Esophagus squamous epithelium (tissue), 5 donors: ENCODE results near the gene CDT1. TPM values are rescaled to one million over a fixed set of nuclear protein-coding genes. Genes with fewer than 3 reads are reported as not detected.

ENCODE experiments used
- DNase-seq: peaks from one replicate; lab custom pipeline; 2025; lab: John Stamatoyannopoulos, UW
- H3K27ac ChIP-seq, 4 donors: fragments of 200-600 bp; sonication (generic); one replicate each; pipeline ENCODE4 v1.5.1; 2016 to 2019; ENCODE audit warnings: mild to moderate bottlenecking in 1 of 4
- H3K27me3 ChIP-seq, 4 donors: fragments of 200-600 bp; sonication (generic); 1 replicate in 3 of 4; 2 replicates in 1 of 4; pipeline versions ENCODE4 v1.5.1 to v1.6.0; 2017 to 2021; ENCODE audit warnings: antibody characterized with exemption in 1 of 4
- H3K36me3 ChIP-seq, 3 donors: fragments of 200-600 bp; sonication (generic); one replicate each; pipeline ENCODE4 v1.5.1; 2016 to 2019
- H3K4me1 ChIP-seq, 3 donors: fragments of 200-600 bp; sonication (generic); one replicate each; pipeline ENCODE4 v1.5.1; 2017 to 2019
- H3K4me3 ChIP-seq, 4 donors: fragments of 200-600 bp; sonication (generic); 1 replicate in 3 of 4; 2 replicates in 1 of 4; pipeline ENCODE4 v1.5.1; 2016 to 2019; ENCODE audit warnings: mild to moderate bottlenecking in 2 of 4, moderate library complexity in 1 of 4
- H3K9me3 ChIP-seq, 3 donors: fragments of 200-600 bp; sonication (generic); one replicate each; pipeline ENCODE4 v1.5.1; 2016 to 2019
- POLR2A ChIP-seq, 4 donors: fragments of 450-650 bp; IDR thresholded peaks; one replicate each; pipeline ENCODE4 v1.6.1; 2017; ENCODE audit warnings: antibody characterized with exemption in 4 of 4, mild to moderate bottlenecking in 4 of 4, moderate library complexity in 3 of 4
- WGBS, 2 donors: methylation state at CpG; one replicate each; pipeline ENCODE4 v1.1.5; 2018; 5-methylcytosine and 5-hydroxymethylcytosine counted together
- intact Hi-C: fragments of 100-400 bp; cut with DNase I; formaldehyde crosslinking; loops from one replicate; pipeline ENCODE4 v1.15.0; 2022
- total RNA-seq, 4 donors: library from RNA; depleted of rRNA; stranded (reverse); fragments of >200 nt; gene quantifications; one replicate each; pipeline ENCODE4 v1.1.0, GENCODE V29; 2016
- TF ChIP-seq, protein P1 (sequence below), 6 experiments: fragments of 450-650 bp in 4 of 6; fragments of 200-600 bp in 2 of 6; sonication (generic) in 2 of 6; IDR thresholded peaks; one replicate each; pipeline ENCODE4 v1.5.1; 2016 to 2019; ENCODE audit warnings: antibody characterized with exemption in 6 of 6, mild to moderate bottlenecking in 4 of 6, moderate library complexity in 4 of 6
- donor health status: DM: yes; HTN: yes; CAD: no.

Gene CDT1
- total RNA-seq, 4 donors from 2014 or later, result 7.7 to 20.7 (median 11.2) TPM

DNA sequence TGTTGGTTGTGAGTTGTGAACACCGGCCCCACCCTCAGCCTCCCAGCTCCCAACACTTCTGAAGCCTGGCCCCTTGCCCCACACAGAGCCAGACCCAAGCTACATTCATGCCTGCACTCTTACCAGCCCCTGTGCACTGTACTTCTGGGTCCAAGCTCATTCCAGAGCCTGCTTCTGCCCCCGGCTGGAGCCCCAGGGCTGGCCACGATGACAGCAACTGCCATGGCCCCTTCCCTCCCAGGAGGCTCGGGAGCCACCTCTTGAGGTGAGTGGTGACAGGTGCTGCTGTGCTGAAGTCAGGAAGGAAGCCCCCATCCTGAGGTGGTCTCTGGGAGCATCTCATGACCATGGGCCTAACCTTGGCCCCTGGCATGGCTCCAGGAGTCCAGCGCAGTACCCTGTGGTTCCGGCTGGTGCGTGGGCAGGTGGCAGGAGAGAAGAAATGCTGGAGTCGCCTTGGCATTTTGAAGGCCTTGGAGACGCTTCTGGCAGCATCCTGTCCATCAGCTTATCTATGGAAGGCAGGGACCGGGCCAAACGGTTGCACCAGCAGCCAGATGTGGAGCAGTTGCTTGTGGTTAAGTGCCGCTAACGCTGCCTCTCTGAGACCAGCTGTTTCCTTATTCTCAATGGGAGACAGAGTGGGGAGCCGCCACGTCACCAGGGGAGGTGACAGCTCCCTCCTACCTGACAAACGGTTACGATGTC lies 3.9 kb upstream of the CDT1 start:
- Histone ChIP-seq H3K36me3 (no peaks in the 10 kb centered on the region), H3K4me3 (no peak overlapping the region), H3K27ac (no peak overlapping the region), H3K4me1 (peaks cover 10 to 28% (median 12%) of the 10 kb centered on the region in 3 donors), H3K27me3 (peaks cover 0 to 4% (median 0%) of the 10 kb centered on the region in 4 donors), H3K9me3 (no peaks in the 10 kb centered on the region)
- intact Hi-C loops, result no loop called here
- TF ChIP-seq, protein P1, sequence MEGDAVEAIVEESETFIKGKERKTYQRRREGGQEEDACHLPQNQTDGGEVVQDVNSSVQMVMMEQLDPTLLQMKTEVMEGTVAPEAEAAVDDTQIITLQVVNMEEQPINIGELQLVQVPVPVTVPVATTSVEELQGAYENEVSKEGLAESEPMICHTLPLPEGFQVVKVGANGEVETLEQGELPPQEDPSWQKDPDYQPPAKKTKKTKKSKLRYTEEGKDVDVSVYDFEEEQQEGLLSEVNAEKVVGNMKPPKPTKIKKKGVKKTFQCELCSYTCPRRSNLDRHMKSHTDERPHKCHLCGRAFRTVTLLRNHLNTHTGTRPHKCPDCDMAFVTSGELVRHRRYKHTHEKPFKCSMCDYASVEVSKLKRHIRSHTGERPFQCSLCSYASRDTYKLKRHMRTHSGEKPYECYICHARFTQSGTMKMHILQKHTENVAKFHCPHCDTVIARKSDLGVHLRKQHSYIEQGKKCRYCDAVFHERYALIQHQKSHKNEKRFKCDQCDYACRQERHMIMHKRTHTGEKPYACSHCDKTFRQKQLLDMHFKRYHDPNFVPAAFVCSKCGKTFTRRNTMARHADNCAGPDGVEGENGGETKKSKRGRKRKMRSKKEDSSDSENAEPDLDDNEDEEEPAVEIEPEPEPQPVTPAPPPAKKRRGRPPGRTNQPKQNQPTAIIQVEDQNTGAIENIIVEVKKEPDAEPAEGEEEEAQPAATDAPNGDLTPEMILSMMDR (IDR thresholded peaks at IDR 0.05), result no peak
- TF ChIP-seq POLR2A (IDR thresholded peaks at IDR 0.05), result no peak
- DNase-seq, result no peak
- 77% methylated on average over 9 to 10 of the region's 17 CpGs for WGBS, 2 donors

DNA sequence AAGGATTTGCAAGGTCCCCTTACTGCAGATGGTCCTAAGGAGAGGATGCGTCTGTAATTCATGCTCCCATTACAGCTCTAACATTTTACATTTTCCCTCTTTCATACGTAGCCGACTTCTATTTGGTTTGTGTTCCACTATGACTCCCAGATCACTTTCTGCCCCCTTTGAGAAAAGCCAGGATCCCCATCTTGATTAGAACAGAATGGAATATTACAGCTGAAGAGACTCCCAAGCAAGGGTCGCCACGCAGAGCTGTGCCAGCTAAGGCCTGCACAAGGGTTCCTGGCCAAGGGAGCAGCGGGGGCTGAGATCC lies 3.4 kb upstream of the CDT1 start:
- intact Hi-C loops, result no loop called here
- TF ChIP-seq, protein P1 (IDR thresholded peaks at IDR 0.05), result no peak
- no peaks in the 10 kb centered on the region for H3K27me3 ChIP-seq
- H3K36me3 ChIP-seq, result no peaks in the 10 kb centered on the region
- H3K4me3 ChIP-seq, result no peak overlapping the region
- no peaks in the 10 kb centered on the region for H3K9me3 ChIP-seq
- H3K4me1 ChIP-seq, result peaks cover 15 to 33% (median 17%) of the 10 kb centered on the region in 3 donors
- 66 to 79% methylated on average over 3 to 6 of the region's 6 CpGs for WGBS, 2 donors
- DNase-seq, result no peak
- H3K27ac ChIP-seq, result no peak overlapping the region

DNA sequence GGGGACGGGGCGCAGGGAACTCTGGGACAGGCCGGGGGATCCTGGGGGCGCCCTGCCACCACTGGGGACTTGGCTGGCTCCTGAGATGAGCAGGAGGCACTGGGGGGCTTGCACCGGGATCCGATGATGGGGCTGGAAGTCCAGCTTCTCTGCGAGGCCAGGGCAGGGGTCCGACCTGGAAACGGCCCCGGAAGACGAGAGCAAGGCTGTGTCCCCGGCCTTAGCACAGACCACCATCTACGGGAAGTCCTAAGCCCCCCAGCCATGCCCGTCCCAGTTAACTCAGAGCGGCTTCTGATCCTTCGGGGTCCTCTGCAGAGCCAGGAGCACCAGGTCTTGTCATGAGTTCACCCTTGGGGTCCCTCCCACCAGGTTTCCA lies 573 bp downstream of the CDT1 start:
- intact Hi-C loops, result no loop called here
- peaks cover 15 to 59% (median 17%) of the 10 kb centered on the region in 3 donors for H3K4me1 ChIP-seq
- H3K36me3 ChIP-seq, result peaks cover 0 to 17% (median 10%) of the 10 kb centered on the region in 3 donors
- no peak for DNase-seq
- no peaks in the 10 kb centered on the region for H3K27me3 ChIP-seq
- 0 to 2% methylated on average over 3 to 11 of the region's 16 CpGs for WGBS, 2 donors
- TF ChIP-seq, protein P1 (IDR thresholded peaks at IDR 0.05), result no peak
- TF ChIP-seq POLR2A (IDR thresholded peaks at IDR 0.05), result no peak
- peak overlapping the region in 3 of 4 donors; percentile 9 to 85 (median 67) for H3K27ac ChIP-seq
- no peaks in the 10 kb centered on the region for H3K9me3 ChIP-seq
- H3K4me3 ChIP-seq, result peak overlapping the region; percentile 36 to 86 (median 64)

DNA sequence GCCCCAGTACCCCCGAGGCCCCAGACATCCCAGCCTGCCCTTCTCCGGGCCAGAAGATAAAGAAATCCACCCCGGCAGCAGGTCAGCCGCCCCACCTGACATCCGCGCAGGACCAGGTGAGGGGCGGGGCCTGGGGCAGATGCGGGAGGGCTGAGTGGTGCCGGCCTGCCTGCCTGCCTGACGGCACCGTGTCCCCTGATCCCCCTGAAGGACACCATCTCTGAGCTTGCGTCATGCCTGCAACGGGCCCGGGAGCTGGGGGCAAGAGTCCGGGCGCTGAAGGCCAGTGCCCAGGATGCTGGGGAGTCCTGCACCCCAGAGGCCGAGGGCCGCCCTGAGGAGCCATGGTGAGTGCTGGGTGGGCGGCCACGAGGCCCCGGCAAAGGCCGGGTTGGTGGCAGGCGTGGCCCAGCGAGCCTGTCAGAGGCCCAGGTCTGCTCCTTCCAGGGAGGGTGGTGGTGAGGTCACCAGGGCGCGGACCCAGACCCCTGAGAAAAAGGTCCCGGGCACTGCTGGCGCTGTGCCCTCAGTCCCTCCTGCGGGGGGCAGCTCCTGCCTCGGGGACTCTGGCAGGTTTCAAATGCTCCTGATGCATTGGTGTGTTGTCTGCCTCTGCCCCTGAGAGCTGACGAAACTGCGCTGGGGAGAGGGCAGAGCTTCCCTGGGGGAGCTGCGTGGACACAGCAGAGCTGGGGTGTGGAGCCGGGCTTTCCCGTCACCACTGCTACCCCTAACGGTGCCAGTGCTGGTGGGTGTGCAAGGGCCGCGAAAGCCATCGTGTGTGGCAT lies 1.2 kb downstream of the CDT1 start:
- H3K27ac ChIP-seq, result peak overlapping the region in 3 of 4 donors; percentile 9 to 85 (median 67)
- no peak for DNase-seq
- H3K9me3 ChIP-seq, result no peaks in the 10 kb centered on the region
- intact Hi-C loops, result no loop called here
- WGBS, 2 donors, result 13% methylated on average over 5 of the region's 39 CpGs; no CpG with 5 or more reads in 1 of the 2 donors
- TF ChIP-seq, protein P1 (IDR thresholded peaks at IDR 0.05), result no peak
- no peak for TF ChIP-seq POLR2A (IDR thresholded peaks at IDR 0.05)
- H3K27me3 ChIP-seq, result no peaks in the 10 kb centered on the region
- peaks cover 18 to 65% (median 23%) of the 10 kb centered on the region in 3 donors for H3K4me1 ChIP-seq
- peaks cover 5 to 22% (median 14%) of the 10 kb centered on the region in 3 donors for H3K36me3 ChIP-seq
- peak overlapping the region; percentile 36 to 86 (median 64) for H3K4me3 ChIP-seq

DNA sequence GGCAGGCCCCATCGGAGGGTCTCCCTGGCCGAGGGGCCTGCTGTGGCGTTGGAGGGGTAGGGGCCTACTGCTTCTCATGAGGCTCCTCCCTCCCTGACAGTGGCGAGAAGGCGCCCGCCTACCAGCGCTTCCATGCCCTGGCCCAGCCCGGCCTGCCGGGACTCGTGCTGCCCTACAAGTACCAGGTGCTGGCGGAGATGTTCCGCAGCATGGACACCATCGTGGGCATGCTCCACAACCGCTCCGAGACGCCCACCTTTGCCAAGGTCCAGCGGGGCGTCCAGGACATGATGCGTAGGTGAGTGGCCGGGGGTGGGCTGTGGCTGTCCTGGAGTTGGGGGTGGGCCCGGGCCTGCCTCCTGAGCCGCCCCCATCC lies 1.7 kb downstream of the CDT1 start:
- no CpG with 5 or more reads among the region's 22 CpGs for WGBS, 2 donors
- TF ChIP-seq, protein P1 (IDR thresholded peaks at IDR 0.05), result no peak
- TF ChIP-seq POLR2A (IDR thresholded peaks at IDR 0.05), result no peak
- Histone ChIP-seq H3K4me1 (peaks cover 24 to 71% (median 29%) of the 10 kb centered on the region in 3 donors), H3K4me3 (peak overlapping the region; percentile 36 to 86 (median 64)), H3K27ac (no peak overlapping the region), H3K36me3 (peaks cover 7 to 27% (median 14%) of the 10 kb centered on the region in 3 donors), H3K9me3 (no peaks in the 10 kb centered on the region), H3K27me3 (no peaks in the 10 kb centered on the region)
- no peak for DNase-seq
- intact Hi-C loops, result no loop called here
